HFFc6 (cell line): ENCODE measurements around the gene HSD17B8. TPM values are rescaled to one million over a fixed set of nuclear protein-coding genes. Genes with fewer than 3 reads are reported as not detected.

Experiments
- DNase-seq: peaks from one replicate; pipeline ENCODE4 v3.0.0-alpha.2; 2018
- H3K27ac Mint-ChIP-seq: 2 replicates; pipeline ENCODE4 v1.8.0; 2020; ENCODE audit warnings: mild to moderate bottlenecking, mixed read lengths
- H3K27me3 Mint-ChIP-seq: 2 replicates; pipeline ENCODE4 v1.8.0; 2021; ENCODE audit warnings: mild to moderate bottlenecking, moderate library complexity, mixed read lengths; ENCODE audit not compliant: insufficient read depth
- H3K36me3 Mint-ChIP-seq: 2 replicates; pipeline ENCODE4 v1.8.0; 2021; ENCODE audit warnings: low read depth, mixed read lengths
- H3K4me1 Mint-ChIP-seq: 2 replicates; pipeline ENCODE4 v1.8.0; 2020; ENCODE audit warnings: low read depth, mixed read lengths
- H3K4me3 Mint-ChIP-seq: 2 replicates; pipeline ENCODE4 v1.8.0; 2020; ENCODE audit warnings: mild to moderate bottlenecking, moderate library complexity, mixed read lengths
- H3K9me3 Mint-ChIP-seq: 2 replicates; pipeline ENCODE4 v1.8.0; 2020; ENCODE audit warnings: mild to moderate bottlenecking, mixed read lengths
- total RNA-seq, 6 experiments: library from RNA; stranded (reverse); fragmentation: NEBNext Ultra II Directional; extraction: Animal tissue kit (Norgen Biotek cat#: 25700); gene quantifications; 2 replicates in 1 of 6; 3 replicates in 5 of 6; pipeline ENCODE4 v1.2.3, GENCODE V29; 2021
- TF ChIP-seq, protein P1 (sequence below): fragments of 200-600 bp; sonication (generic); IDR thresholded peaks from 2 replicates; pipeline ENCODE4 v1.5.0; 2021; ENCODE audit warnings: antibody characterized with exemption, mild to moderate bottlenecking

The HSD17B8 gene
- total RNA-seq, 6 experiments from 2014 or later: 0.39 to 1.2 (median 0.73) TPM

DNA sequence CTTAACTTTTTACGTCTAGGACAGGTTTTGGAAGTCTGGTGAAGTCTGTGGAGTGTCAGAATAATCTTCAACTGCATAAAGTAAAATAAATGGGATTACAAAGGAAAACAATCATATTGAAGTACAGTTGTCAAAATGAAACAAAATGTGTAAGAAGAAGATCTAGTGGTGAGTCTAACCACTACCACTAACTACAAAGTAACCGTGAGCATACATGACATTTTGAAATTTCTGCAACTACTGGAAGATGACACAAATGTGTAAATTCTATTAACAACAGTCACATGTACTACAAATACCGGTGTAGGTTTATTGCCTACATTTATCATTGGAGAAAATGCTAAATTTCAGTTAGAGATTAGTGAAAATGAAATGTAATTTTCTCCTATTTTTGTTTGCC is 37.5 kb downstream of the HSD17B8 start:
- Mint-ChIP-seq H3K4me1 (peaks cover 11% of the 10 kb centered on the region), H3K9me3 (no peaks in the 10 kb centered on the region), H3K4me3 (no peak overlapping the region), H3K27ac (no peak overlapping the region), H3K27me3 (peaks cover 21% of the 10 kb centered on the region), H3K36me3 (no peaks in the 10 kb centered on the region)
- no peak for DNase-seq
- TF ChIP-seq, protein P1, sequence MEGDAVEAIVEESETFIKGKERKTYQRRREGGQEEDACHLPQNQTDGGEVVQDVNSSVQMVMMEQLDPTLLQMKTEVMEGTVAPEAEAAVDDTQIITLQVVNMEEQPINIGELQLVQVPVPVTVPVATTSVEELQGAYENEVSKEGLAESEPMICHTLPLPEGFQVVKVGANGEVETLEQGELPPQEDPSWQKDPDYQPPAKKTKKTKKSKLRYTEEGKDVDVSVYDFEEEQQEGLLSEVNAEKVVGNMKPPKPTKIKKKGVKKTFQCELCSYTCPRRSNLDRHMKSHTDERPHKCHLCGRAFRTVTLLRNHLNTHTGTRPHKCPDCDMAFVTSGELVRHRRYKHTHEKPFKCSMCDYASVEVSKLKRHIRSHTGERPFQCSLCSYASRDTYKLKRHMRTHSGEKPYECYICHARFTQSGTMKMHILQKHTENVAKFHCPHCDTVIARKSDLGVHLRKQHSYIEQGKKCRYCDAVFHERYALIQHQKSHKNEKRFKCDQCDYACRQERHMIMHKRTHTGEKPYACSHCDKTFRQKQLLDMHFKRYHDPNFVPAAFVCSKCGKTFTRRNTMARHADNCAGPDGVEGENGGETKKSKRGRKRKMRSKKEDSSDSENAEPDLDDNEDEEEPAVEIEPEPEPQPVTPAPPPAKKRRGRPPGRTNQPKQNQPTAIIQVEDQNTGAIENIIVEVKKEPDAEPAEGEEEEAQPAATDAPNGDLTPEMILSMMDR: no peak

DNA sequence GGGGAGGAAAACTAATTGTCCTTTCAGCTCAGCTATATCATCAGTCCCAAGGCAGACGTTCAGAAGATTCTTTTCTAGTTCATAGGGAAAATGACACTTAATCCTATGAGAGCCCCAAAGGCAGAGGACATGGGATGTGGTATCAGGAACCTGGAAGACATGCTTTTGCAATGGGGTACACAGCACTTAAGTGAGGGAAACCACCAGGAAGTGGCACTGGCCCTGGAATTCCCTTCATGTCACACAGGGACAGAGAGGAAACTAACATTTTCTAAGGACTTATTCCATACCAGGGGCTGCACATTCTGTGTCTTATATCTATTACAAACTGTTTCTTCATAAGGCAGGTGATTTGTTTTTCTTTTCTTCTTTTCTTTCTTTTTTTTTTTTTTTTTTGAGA is 39.0 kb downstream of the HSD17B8 start:
- Mint-ChIP-seq H3K27ac (no peak overlapping the region), H3K36me3 (no peaks in the 10 kb centered on the region), H3K27me3 (peaks cover 12% of the 10 kb centered on the region), H3K4me3 (no peak overlapping the region), H3K9me3 (no peaks in the 10 kb centered on the region), H3K4me1 (peaks cover 23% of the 10 kb centered on the region)
- TF ChIP-seq, protein P1: no peak
- no peak for DNase-seq

DNA sequence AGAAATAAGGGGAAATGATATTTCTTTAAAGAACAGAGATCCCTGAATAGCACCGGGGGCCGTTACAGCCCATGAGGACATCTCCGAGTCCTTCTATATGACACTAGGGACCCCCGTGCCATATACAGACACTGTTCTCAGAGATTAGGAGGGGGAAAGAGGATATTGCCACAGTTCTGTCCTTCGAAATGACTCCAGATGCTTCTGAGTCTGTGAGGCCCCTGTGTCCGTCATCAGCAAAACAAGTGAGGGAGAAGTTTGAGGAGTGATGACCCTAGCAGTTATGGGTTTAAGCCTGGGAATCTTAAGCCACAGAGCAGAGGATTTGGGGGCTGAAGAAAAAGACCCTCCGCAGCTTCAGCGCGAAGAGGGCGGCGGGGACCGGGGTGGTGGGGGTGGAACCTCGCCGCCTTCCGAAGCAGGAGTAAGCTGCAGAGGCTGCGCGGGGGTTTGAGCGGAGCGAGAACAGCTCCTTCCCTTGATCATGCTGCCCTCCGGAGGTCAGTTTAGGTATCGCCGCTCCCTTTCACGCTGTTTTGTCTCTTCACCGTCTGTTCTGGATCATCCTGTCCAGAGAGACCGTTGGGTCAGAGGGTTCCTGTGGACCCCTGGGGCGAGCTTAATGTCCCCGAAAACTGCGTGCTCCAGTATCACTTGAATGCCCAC is 43.7 kb downstream of the HSD17B8 start:
- Mint-ChIP-seq H3K9me3 (no peaks in the 10 kb centered on the region), H3K27ac (peak overlapping the region; percentile 99), H3K4me3 (peak overlapping the region; percentile 89), H3K27me3 (peaks cover 6% of the 10 kb centered on the region), H3K4me1 (peaks cover 61% of the 10 kb centered on the region), H3K36me3 (peaks cover 20% of the 10 kb centered on the region)
- DNase-seq: peak; percentile 75
- TF ChIP-seq, protein P1: peak; percentile 98

DNA sequence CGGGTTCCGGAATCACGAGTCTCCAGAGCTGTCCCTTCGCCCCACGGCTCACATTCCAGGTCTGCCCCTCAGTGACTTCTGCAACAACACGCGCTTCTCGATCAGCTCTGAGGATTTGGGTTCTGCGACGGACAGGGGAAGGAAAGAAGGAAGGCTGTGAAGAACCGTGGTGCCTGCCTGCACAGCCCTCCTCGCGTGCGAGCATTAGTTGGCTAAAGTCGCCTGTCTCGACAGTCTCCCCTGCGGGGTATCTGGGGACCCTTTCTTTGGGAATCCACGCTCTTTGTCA is 44.1 kb downstream of the HSD17B8 start:
- DNase-seq: peak; percentile 46
- H3K27me3 Mint-ChIP-seq: peaks cover 6% of the 10 kb centered on the region
- peaks cover 20% of the 10 kb centered on the region for H3K36me3 Mint-ChIP-seq
- TF ChIP-seq, protein P1: no peak; the same call in none of the 2 replicates
- no peaks in the 10 kb centered on the region for H3K9me3 Mint-ChIP-seq
- peak overlapping the region; percentile 99 for H3K27ac Mint-ChIP-seq
- H3K4me1 Mint-ChIP-seq: peaks cover 62% of the 10 kb centered on the region
- H3K4me3 Mint-ChIP-seq: peak overlapping the region; percentile 89

DNA sequence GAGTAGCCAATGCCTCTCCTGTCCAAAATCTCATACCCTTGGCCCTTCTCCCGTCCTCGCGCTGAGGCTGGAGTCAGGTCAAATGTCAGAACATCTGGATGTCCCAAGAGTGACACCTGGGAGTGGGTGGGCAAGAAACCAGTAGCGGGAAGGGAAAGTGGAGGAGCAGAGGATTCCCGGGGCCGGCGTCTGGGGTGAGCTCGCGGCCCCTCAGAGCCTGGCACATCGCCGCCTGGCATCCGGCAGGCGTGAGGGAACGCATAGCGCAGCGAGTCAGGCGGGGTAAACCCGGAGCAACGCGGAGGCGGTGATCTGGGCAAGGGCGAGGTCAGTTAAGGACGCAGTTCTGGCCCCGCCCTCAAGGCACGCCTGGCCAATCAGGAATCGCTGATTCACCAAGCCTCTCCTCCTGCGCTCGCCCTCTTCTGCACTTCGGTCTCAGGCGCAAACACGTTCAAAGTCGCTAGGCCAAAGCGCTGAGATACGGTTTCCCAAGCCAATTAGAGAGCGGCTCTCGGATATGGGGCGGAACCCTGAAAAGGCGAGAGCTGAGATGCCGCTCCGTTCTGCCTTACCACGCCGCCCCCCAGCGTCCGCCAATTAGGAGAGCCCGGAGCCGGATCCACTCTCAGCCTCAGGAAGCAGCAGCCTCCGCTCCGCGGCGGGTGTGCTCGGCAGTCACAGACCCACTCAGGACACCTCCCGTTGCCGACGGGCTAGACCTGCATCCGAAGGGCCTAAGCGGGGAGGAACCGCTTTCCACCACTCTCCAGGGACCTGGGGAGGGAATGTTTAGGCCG is 44.7 kb downstream of the HSD17B8 start:
- DNase-seq: peak; percentile 99
- TF ChIP-seq, protein P1: peak; percentile 47
- Mint-ChIP-seq H3K9me3 (no peaks in the 10 kb centered on the region), H3K27me3 (peaks cover 6% of the 10 kb centered on the region), H3K4me1 (peaks cover 62% of the 10 kb centered on the region), H3K4me3 (peak overlapping the region; percentile 89), H3K36me3 (peaks cover 20% of the 10 kb centered on the region), H3K27ac (peak overlapping the region; percentile 99)
